ENCODE measurements around the gene WFS1. TPM values are rescaled to one million over a fixed set of nuclear protein-coding genes. Genes with fewer than 3 reads are reported as not detected.

The WFS1 gene
- total RNA-seq, 4 donors from 2014 or later = 62.3 to 159 (median 104) TPM

DNA sequence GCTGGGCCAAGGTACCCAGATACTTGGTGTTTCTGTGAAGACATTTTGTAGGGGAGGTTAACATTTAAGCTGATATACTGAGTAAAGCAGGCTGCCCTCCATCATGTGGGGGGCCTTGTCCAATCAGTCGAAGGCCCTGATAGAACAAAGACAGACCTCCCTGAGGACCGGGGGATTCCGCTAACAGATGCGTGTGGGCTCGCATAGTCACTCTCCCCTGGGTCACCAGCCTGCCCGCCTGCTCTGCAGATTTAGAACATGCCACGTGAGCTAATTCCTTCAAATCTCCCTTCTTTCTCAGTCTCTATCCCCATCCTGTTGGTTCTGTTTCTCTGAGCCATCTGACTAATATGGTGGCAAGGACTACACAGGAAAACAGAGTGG lies 60.7 kb downstream of the WFS1 start:
- H3K9me3 ChIP-seq = peaks cover 0 to 6% (median 0%) of the 10 kb centered on the region in 4 donors
- 86% methylated on average over 7 of the region's 7 CpGs for WGBS
- no peak for DNase-seq (ENCODE audit: extremely low spot score)
- H3K36me3 ChIP-seq = no peaks in the 10 kb centered on the region
- intact Hi-C loops (cut with DNase I) = loop anchor here (10.0 kb wide), 2 partner anchors 214 to 336 kb away; no protein-coding TSS in a partner anchor
- H3K4me3 ChIP-seq = no peak overlapping the region
- H3K4me1 ChIP-seq = peaks cover 0 to 12% (median 7%) of the 10 kb centered on the region in 4 donors
- H3K27ac ChIP-seq (replicated peaks in 1 of 4) = no peak overlapping the region
- H3K27me3 ChIP-seq = peaks cover 0 to 60% (median 0%) of the 10 kb centered on the region in 4 donors
- TF ChIP-seq, protein P1, sequence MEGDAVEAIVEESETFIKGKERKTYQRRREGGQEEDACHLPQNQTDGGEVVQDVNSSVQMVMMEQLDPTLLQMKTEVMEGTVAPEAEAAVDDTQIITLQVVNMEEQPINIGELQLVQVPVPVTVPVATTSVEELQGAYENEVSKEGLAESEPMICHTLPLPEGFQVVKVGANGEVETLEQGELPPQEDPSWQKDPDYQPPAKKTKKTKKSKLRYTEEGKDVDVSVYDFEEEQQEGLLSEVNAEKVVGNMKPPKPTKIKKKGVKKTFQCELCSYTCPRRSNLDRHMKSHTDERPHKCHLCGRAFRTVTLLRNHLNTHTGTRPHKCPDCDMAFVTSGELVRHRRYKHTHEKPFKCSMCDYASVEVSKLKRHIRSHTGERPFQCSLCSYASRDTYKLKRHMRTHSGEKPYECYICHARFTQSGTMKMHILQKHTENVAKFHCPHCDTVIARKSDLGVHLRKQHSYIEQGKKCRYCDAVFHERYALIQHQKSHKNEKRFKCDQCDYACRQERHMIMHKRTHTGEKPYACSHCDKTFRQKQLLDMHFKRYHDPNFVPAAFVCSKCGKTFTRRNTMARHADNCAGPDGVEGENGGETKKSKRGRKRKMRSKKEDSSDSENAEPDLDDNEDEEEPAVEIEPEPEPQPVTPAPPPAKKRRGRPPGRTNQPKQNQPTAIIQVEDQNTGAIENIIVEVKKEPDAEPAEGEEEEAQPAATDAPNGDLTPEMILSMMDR (IDR thresholded peaks at IDR 0.05) = no peak
- TF ChIP-seq POLR2A (IDR thresholded peaks at IDR 0.05; ENCODE audit: low read depth) (no peak), POLR2AphosphoS5 (IDR thresholded peaks at IDR 0.05) (no peak), EP300 (IDR thresholded peaks at IDR 0.05) (no peak)

- Histone ChIP-seq H3K27ac (replicated peaks in 1 of 4) (no peak overlapping the region), H3K36me3 (no peaks in the 10 kb centered on the region), H3K27me3 (peaks cover 0 to 66% (median 0%) of the 10 kb centered on the region in 4 donors), H3K4me1 (peaks cover 0 to 9% (median 7%) of the 10 kb centered on the region in 4 donors), H3K9me3 (peaks cover 0 to 6% (median 0%) of the 10 kb centered on the region in 4 donors), H3K4me3 (no peak overlapping the region)
- WGBS = 89% methylated on average over 6 of the region's 8 CpGs
- no peak for DNase-seq (ENCODE audit: extremely low spot score)
- intact Hi-C loops (cut with DNase I) = loop anchor here (10.0 kb wide), 2 partner anchors 214 to 336 kb away; no protein-coding TSS in a partner anchor
- TF ChIP-seq, protein P1 (IDR thresholded peaks at IDR 0.05) = peak in 2 of 3 experiments; percentile 25 to 49
- TF ChIP-seq POLR2AphosphoS5 (IDR thresholded peaks at IDR 0.05) = no peak
Measured at GRCh38 chr4:6331018-6331417, 61.4 kb downstream of the WFS1 start.

GRCh38 chr4:6331468-6331867 lies 61.8 kb downstream of the WFS1 start:
- TF ChIP-seq, protein P1 (IDR thresholded peaks at IDR 0.05) = no peak
- H3K27ac ChIP-seq (replicated peaks in 1 of 4) = no peak overlapping the region
- peaks cover 0 to 9% (median 6%) of the 10 kb centered on the region in 4 donors for H3K4me1 ChIP-seq
- H3K4me3 ChIP-seq = no peak overlapping the region
- peaks cover 0 to 6% (median 0%) of the 10 kb centered on the region in 4 donors for H3K9me3 ChIP-seq
- intact Hi-C loops (cut with DNase I) = loop anchor here (10.0 kb wide), 2 partner anchors 213 to 337 kb away; no protein-coding TSS in a partner anchor
- no peak for DNase-seq (ENCODE audit: extremely low spot score)
- H3K36me3 ChIP-seq = no peaks in the 10 kb centered on the region
- peaks cover 0 to 70% (median 0%) of the 10 kb centered on the region in 4 donors for H3K27me3 ChIP-seq
- WGBS = 93% methylated on average over 4 of the region's 6 CpGs

DNA sequence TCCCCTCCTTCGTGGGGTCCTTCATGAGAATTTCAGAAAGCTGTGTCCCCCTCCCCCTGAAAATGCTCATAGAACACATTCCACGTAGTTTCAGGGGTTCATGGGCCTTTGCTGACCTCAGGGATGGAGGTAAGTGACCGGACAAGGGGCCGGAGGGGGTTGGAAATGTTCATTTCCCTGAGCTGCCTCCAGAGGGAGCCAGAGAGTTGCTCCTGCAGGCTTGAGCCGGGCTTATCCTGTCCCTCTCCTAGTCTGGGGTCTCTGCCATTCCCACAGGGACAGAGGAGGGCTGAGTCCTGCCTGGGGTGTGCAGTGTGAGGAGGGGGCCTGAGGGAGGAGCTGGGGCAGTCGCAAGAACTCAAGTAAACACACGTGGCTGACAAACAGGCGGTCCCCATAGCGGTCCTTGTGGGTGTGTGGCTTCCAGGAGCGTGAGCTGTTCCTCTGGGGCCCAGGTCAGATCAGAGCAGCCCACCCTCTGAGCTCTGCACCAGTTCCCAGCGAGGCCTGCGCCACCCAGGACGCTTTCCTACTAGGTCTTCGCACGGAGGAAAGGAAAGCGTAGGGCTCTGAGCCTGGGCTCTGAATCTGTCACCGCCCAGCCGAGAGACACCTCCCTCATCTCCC lies 62.5 kb downstream of the WFS1 start:
- Histone ChIP-seq H3K27ac (replicated peaks in 1 of 4) (no peak overlapping the region), H3K27me3 (peaks cover 0 to 71% (median 0%) of the 10 kb centered on the region in 4 donors), H3K9me3 (peaks cover 0 to 6% (median 0%) of the 10 kb centered on the region in 4 donors), H3K36me3 (no peaks in the 10 kb centered on the region), H3K4me3 (no peak overlapping the region), H3K4me1 (peaks cover 0 to 4% (median 2%) of the 10 kb centered on the region in 4 donors)
- intact Hi-C loops (cut with DNase I) = loop anchor here (10.0 kb wide), 2 partner anchors 213 to 337 kb away; no protein-coding TSS in a partner anchor
- DNase-seq (ENCODE audit: extremely low spot score) = no peak
- no peak for TF ChIP-seq EP300 (IDR thresholded peaks at IDR 0.05)
- TF ChIP-seq, protein P1 (IDR thresholded peaks at IDR 0.05) = peak; percentile 40 to 71 (median 50)
- WGBS = 53% methylated on average over 18 of the region's 18 CpGs

Data from esophagus muscularis mucosa (tissue), 4 donors.